Left lung (tissue), 10 donors: ENCODE data around the gene TMEM100. TPM values are rescaled to one million over a fixed set of nuclear protein-coding genes. Genes with fewer than 3 reads are reported as not detected.
A peak's percentile ranks its signal among the peaks of the same experiment; 100 is the strongest.

Experiments used
- ATAC-seq: fragments of 200-7000 bp; cut with Tn5 transposase; one replicate; pipeline ENCODE4 v1.9.1; 2020; ENCODE audit warnings: moderate library complexity
- DNase-seq, 4 donors: peaks; one replicate each; pipeline ENCODE4 v3.0.0-alpha.2; 2013 to 2020
- H3K27ac ChIP-seq, 2 donors: fragments of 200-600 bp; sonication (generic) in 1 of 2; one replicate each; pipeline versions ENCODE4 v1.5.0 to v1.8.0; 2020 to 2021
- H3K27me3 ChIP-seq, 2 donors: fragments of 200-600 bp; sonication (generic) in 1 of 2; one replicate each; pipeline versions ENCODE4 v1.5.0 to v1.8.0; 2020 to 2021
- H3K36me3 ChIP-seq, 2 donors: fragments of 200-600 bp; sonication (generic) in 1 of 2; one replicate each; pipeline versions ENCODE4 v1.5.0 to v1.8.0; 2020 to 2021
- H3K4me1 ChIP-seq, 2 donors: fragments of 200-600 bp; one replicate each; pipeline ENCODE4 v1.8.0; 2021
- H3K4me3 ChIP-seq, 2 donors: fragments of 200-600 bp; sonication (generic) in 1 of 2; one replicate each; pipeline versions ENCODE4 v1.5.0 to v1.8.0; 2020 to 2021; ENCODE audit warnings: mild to moderate bottlenecking in 1 of 2
- H3K9me3 ChIP-seq, 2 donors: fragments of 200-600 bp; sonication (generic) in 1 of 2; one replicate each; pipeline versions ENCODE4 v1.5.0 to v1.8.0; 2020 to 2021
- intact Hi-C, 2 donors: fragments of 100-400 bp; cut with DNase I; formaldehyde crosslinking; loops; one replicate each; pipeline versions ENCODE4 v1.11.2 to v1.14.2; 2022
- polyA plus RNA-seq, 6 donors: library from polyadenylated mRNA; unstranded; fragments of 120-200 nt; gene quantifications; one replicate each; pipeline ENCODE4 v1.2.1, GENCODE V29; 2013; ENCODE audit not compliant: insufficient read length in 6 of 6
- total RNA-seq, 2 donors: library from RNA; stranded (reverse); fragmentation: NEBNext Ultra II Directional; extraction: Animal tissue kit (Norgen Biotek cat#: 25700); gene quantifications; one replicate each; pipeline ENCODE4 v1.2.1, GENCODE V29; 2021
- TF ChIP-seq, protein P1 (sequence below), 2 donors: fragments of 200-600 bp; sonication (generic) in 1 of 2; IDR thresholded peaks; one replicate each; pipeline versions ENCODE4 v1.5.0 to v1.8.0; 2021; ENCODE audit warnings: antibody characterized with exemption in 2 of 2
- donor health status: DM: no; HTN: yes; CAD: no.
- donor health status: DM: no; HTN: no; CAD: no.

The TMEM100 gene
- total and polyA plus RNA-seq, 8 donors: 18.6 to 164 (median 37.0) TPM

DNA sequence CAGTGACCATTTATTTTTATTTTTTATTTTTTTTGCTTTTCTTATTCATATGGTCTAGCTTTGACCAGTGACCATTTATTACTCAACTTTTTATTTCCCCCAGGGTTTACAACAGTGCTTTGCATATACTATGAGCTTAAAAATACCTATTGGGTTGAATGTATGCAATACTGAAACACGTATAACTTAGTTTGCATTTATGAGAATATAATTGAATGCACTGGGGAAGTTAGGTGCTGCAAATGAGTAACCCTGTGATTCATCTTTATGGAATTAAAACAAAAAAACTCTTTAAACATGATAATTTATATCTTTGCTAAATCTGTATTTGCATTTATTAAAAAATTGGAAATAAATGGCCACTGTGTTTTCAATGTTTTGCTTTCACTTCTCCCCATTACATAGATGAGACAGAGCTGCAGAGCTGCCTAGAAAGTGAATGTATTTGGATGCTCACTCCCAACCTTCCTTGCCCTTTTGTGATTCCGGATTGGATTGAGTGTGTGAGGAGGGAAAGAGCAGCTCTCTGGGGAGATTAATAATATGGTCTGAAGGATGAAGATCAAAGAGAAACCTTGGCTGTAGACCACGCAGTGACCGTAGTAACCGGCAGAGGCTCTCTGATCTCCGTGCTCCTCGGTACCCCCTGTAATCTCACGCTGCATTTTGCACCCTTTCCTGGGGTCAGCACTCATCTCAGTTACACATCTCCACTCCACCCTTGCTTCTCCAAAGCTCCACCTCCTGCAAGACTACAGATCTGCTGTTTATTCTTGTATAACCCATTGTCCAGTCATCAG lies 14.3 kb downstream of the TMEM100 start:
- ATAC-seq (no peak), DNase-seq (no peak)
- TF ChIP-seq, protein P1, sequence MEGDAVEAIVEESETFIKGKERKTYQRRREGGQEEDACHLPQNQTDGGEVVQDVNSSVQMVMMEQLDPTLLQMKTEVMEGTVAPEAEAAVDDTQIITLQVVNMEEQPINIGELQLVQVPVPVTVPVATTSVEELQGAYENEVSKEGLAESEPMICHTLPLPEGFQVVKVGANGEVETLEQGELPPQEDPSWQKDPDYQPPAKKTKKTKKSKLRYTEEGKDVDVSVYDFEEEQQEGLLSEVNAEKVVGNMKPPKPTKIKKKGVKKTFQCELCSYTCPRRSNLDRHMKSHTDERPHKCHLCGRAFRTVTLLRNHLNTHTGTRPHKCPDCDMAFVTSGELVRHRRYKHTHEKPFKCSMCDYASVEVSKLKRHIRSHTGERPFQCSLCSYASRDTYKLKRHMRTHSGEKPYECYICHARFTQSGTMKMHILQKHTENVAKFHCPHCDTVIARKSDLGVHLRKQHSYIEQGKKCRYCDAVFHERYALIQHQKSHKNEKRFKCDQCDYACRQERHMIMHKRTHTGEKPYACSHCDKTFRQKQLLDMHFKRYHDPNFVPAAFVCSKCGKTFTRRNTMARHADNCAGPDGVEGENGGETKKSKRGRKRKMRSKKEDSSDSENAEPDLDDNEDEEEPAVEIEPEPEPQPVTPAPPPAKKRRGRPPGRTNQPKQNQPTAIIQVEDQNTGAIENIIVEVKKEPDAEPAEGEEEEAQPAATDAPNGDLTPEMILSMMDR (IDR thresholded peaks at IDR 0.05): no peak
- Histone ChIP-seq H3K4me1 (peaks cover 0 to 14% of the 10 kb centered on the region in 2 donors), H3K4me3 (no peak overlapping the region), H3K27ac (no peak overlapping the region), H3K9me3 (no peaks in the 10 kb centered on the region), H3K36me3 (no peaks in the 10 kb centered on the region), H3K27me3 (no peaks in the 10 kb centered on the region)
- intact Hi-C loops: no loop called here

DNA sequence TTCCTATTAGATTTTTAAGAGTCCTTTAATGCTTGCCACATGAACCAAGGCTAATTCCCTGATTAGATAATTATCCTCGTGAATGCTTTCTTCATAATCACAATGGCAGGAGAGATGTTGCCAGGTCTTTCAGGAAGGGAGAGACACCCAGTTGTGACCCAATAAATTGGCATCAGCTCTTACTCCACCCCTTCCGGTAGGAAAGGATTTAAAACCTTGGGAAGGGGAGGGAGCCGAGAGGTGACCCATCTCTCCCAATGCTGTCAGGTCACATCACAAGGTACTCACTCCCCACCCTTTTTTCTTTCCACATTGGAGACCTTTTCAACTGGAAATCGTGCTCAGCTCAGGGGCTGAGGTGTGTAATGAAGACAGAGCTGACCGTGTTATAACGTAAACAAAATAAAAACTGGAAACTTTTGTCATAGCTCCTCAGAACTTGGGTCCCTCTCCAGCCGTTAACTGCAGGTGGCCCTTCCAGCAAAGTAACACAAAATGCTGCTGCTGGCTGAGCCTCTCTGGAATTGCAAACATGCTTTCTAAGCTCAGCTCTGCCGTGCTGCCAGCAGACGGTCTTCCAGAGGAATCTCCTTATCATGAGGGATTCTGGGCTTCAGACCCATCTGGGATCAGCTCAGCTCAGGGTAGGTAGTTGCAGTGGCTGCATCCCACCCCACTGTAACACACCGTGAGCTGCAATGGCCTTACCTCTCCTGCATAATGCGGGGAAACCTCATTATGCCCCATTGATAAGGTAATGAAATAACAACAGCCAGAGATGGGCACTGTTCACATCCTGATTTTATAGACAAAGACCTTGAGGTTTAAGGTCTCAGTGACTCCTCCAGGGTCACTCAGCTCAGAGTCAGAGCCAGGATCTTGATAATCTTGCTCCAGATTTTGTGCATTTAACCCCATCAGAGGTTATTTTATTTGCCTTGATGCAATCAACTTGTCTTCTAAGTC lies 15.6 kb downstream of the TMEM100 start:
- Histone ChIP-seq H3K27ac (peak overlapping the region in 1 of 2 donors; percentile 21), H3K9me3 (no peaks in the 10 kb centered on the region), H3K27me3 (no peaks in the 10 kb centered on the region), H3K4me3 (no peak overlapping the region), H3K4me1 (peaks cover 0 to 14% of the 10 kb centered on the region in 2 donors), H3K36me3 (no peaks in the 10 kb centered on the region)
- DNase-seq: no peak
- ATAC-seq: no peak
- intact Hi-C loops: no loop called here
- TF ChIP-seq, protein P1 (IDR thresholded peaks at IDR 0.05): no peak

DNA sequence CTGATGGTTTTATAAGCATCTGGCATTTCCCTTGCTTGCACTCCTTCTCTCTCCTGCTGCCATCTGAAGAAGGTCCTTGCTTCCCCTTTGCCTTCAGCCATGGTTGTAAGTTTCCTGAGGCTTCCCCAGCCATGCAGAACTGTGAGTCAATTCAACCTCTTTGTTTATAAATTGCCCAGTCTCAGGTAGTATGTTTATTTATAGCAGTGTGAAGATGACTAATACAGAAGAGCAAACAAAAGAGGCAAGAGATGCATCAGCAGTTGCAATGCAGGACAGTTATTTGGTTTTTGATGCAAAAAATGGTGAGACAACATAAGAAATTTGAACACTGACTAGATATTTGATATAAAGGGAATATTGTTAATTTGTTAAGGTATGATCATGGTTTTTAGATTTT lies 16.8 kb downstream of the TMEM100 start:
- DNase-seq (no peak), ATAC-seq (no peak)
- no peak overlapping the region for H3K4me3 ChIP-seq
- TF ChIP-seq, protein P1 (IDR thresholded peaks at IDR 0.05): no peak
- peaks cover 0 to 6% of the 10 kb centered on the region in 2 donors for H3K9me3 ChIP-seq
- H3K27ac ChIP-seq: no peak overlapping the region
- peaks cover 0 to 14% of the 10 kb centered on the region in 2 donors for H3K4me1 ChIP-seq
- no peaks in the 10 kb centered on the region for H3K27me3 ChIP-seq
- intact Hi-C loops: no loop called here
- H3K36me3 ChIP-seq: no peaks in the 10 kb centered on the region

DNA sequence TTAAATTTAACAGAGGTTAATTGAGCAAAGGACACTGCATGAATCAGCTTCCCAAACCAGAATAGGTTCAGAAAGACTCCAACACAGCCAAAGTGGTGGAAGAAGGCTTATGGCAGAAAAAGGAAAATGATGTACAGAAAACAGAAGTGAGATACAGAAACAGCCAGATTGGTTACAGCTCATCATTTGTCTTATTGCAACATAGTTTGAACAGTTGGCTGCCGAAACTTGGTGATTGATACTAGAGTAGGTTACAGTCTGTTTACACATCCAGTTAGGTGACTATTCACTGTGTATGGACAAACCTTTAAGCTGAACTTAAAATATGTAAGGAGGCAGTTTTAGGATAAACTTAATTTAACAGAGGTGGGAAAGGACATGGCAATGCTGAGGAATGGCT lies 18.3 kb downstream of the TMEM100 start:
- no peaks in the 10 kb centered on the region for H3K36me3 ChIP-seq
- H3K4me3 ChIP-seq: no peak overlapping the region
- H3K27ac ChIP-seq: no peak overlapping the region
- TF ChIP-seq, protein P1 (IDR thresholded peaks at IDR 0.05): no peak
- intact Hi-C loops: no loop called here
- H3K9me3 ChIP-seq: peaks cover 0 to 6% of the 10 kb centered on the region in 2 donors
- DNase-seq: no peak
- no peak for ATAC-seq
- H3K27me3 ChIP-seq: no peaks in the 10 kb centered on the region
- H3K4me1 ChIP-seq: peaks cover 0 to 11% of the 10 kb centered on the region in 2 donors

DNA sequence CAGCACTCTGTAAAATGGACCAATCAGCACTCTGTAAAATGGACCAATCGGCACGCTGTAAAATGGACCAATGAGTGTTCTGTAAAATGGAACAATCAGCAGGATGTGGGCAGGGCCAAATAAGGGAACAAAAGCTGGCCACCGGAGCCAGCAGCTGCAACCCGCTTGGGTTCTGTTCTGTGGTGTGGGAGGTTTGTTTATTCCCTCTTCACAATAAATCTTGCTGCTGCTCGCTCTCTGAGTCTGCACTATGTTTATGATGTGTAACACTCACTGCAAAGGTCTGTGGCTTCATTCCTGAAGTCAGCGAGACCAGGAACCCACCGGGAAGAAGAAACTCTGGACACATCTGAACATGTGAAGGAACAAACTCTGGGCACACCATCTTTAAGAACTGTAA lies 20.5 kb downstream of the TMEM100 start:
- intact Hi-C loops: no loop called here
- Histone ChIP-seq H3K36me3 (no peaks in the 10 kb centered on the region), H3K27me3 (no peaks in the 10 kb centered on the region), H3K4me1 (peaks cover 0 to 8% of the 10 kb centered on the region in 2 donors), H3K4me3 (no peak overlapping the region), H3K9me3 (peaks cover 0 to 6% of the 10 kb centered on the region in 2 donors), H3K27ac (no peak overlapping the region)
- no peak for ATAC-seq
- no peak for DNase-seq
- TF ChIP-seq, protein P1 (IDR thresholded peaks at IDR 0.05): no peak
